GM12873 (cell line): ENCODE data around the gene MACROD2.

Experiments used
- CTCF ChIP-seq: IDR thresholded peaks from 2 replicates; pipeline ENCODE4 v1.5.1; 2012; ENCODE audit warnings: low read depth, mild to moderate bottlenecking, moderate library complexity, low read length, control low read depth; ENCODE audit not compliant: insufficient read depth; ENCODE audit errors: missing control alignments

MACROD2 gene

GRCh38 chr20:14470977-14471661 is 475.8 kb downstream of the MACROD2 start:
- TF ChIP-seq CTCF = no peak

- TF ChIP-seq CTCF = no peak
Measured at GRCh38 chr20:14477125-14477524, 481.8 kb downstream of the MACROD2 start.

- TF ChIP-seq CTCF = no peak
Measured at GRCh38 chr20:14478126-14478525, 482.8 kb downstream of the MACROD2 start.

GRCh38 chr20:14481863-14482262 is 486.5 kb downstream of the MACROD2 start:
- TF ChIP-seq CTCF = no peak

- TF ChIP-seq CTCF = no peak
Measured at GRCh38 chr20:14488212-14488611, 492.9 kb downstream of the MACROD2 start.

GRCh38 chr20:14488756-14489479 is 493.6 kb downstream of the MACROD2 start:
- no peak for TF ChIP-seq CTCF

- no peak for TF ChIP-seq CTCF
Measured at GRCh38 chr20:14489544-14489943, 494.2 kb downstream of the MACROD2 start.
